Lung (tissue), 12 donors: ENCODE data around the gene ATP8B4. TPM values are rescaled to one million over a fixed set of nuclear protein-coding genes. Genes with fewer than 3 reads are reported as not detected.

ENCODE experiments used
- ATAC-seq: fragments of 200-7000 bp; cut with Tn5 transposase; one replicate; pipeline ENCODE4 v1.9.1; 2020; ENCODE audit warnings: moderate number of reproducible peaks; ENCODE audit not compliant: insufficient read depth, low FRiP score
- DNase-seq, 3 donors: peaks; one replicate each; pipeline ENCODE4 v3.0.0-alpha.2; 2013 to 2017
- H3K27ac ChIP-seq, 2 donors: one replicate each; pipeline ENCODE4 v1.5.1; 2013; ENCODE audit warnings: mild to moderate bottlenecking in 2 of 2, moderate library complexity in 2 of 2, control low read depth in 1 of 2, inconsistent platforms in 1 of 2, low read depth in 1 of 2, low read length in 1 of 2
- H3K27me3 ChIP-seq, 3 donors: one replicate each; pipeline ENCODE4 v1.5.1; 2013; ENCODE audit warnings: low read length in 2 of 3; ENCODE audit not compliant: control insufficient read depth in 3 of 3, insufficient read depth in 3 of 3
- H3K36me3 ChIP-seq, 4 donors: one replicate each; pipeline ENCODE4 v1.5.1; 2013; ENCODE audit warnings: low read length in 4 of 4, mild to moderate bottlenecking in 1 of 4, moderate library complexity in 1 of 4; ENCODE audit not compliant: control insufficient read depth in 4 of 4, insufficient read depth in 4 of 4
- H3K4me1 ChIP-seq, 5 donors: one replicate each; pipeline ENCODE4 v1.5.1; 2013; ENCODE audit warnings: low read length in 5 of 5, mild to moderate bottlenecking in 2 of 5, moderate library complexity in 1 of 5; ENCODE audit not compliant: control insufficient read depth in 5 of 5, insufficient read depth in 5 of 5
- H3K4me3 ChIP-seq: one replicate; pipeline ENCODE4 v1.5.1; 2013; ENCODE audit warnings: mild to moderate bottlenecking, control low read depth, moderate library complexity
- H3K9ac ChIP-seq, 2 donors: one replicate each; pipeline ENCODE4 v1.5.1; 2013; ENCODE audit warnings: low read length in 2 of 2, control low read depth in 1 of 2; ENCODE audit not compliant: insufficient read depth in 1 of 2
- H3K9me3 ChIP-seq, 4 donors: one replicate each; pipeline ENCODE4 v1.5.1; 2013; ENCODE audit warnings: low read length in 3 of 4, mild to moderate bottlenecking in 1 of 4, moderate library complexity in 1 of 4; ENCODE audit not compliant: control insufficient read depth in 4 of 4, insufficient read depth in 3 of 4
- WGBS, 2 donors: extraction: QIAGEN DNeasy Blood & Tissue Kit; methylation state at CpG; one replicate each; pipeline ENCODE4 v1.1.7; 2013; 5-methylcytosine and 5-hydroxymethylcytosine counted together
- polyA plus RNA-seq, 2 donors: library from polyadenylated mRNA; stranded (reverse); fragments of 200-250 nt; gene quantifications; one replicate each; pipeline ENCODE4 v1.2.1, GENCODE V29; 2013
- total RNA-seq, 2 donors: library from RNA; depleted of rRNA in 1 of 2; stranded (reverse); fragments of >200 nt in 1 of 2; gene quantifications; one replicate each; pipeline ENCODE4 v1.2.1, GENCODE V29; 2014 to 2021
- TF ChIP-seq, protein P1 (sequence below): IDR thresholded peaks from 2 replicates; pipeline ENCODE4 v1.5.1; 2012; ENCODE audit warnings: mild to moderate bottlenecking; ENCODE audit errors: control extremely low read depth, extremely low read depth
- donor health status: control.
- donor health status: control.
- donor health status: Bipolar disorder and iron deficiency.
- donor health status: healthy.
- donor health status: DM: yes; HTN: yes; CAD: no.

The ATP8B4 gene
- total and polyA plus RNA-seq, 4 donors = 1.6 to 23.1 (median 3.3) TPM

DNA sequence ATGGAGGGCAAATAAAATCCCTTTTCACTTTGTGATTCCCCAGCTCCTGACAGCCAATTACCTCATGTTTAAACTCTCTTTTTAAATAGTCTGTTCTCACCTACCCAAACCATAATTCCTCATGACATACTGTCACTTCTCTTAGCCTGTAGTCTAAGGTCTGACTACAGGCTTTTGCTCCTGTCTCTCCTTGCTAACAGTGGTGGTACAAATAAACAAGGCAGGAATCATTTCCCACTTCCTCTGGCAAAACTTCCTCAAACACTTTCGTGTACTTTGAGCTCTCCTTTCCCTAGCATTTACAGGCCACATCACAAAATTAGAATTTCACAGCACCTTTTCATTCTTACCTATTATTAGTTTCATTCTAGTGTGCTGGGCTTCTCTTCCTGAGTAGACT is 51.8 kb downstream of the ATP8B4 start:
- Histone ChIP-seq H3K9me3 (no peaks in the 10 kb centered on the region), H3K4me3 (no peak overlapping the region), H3K4me1 (no peaks in the 10 kb centered on the region), H3K36me3 (no peaks in the 10 kb centered on the region), H3K27me3 (no peaks in the 10 kb centered on the region), H3K27ac (no peak overlapping the region), H3K9ac (no peak overlapping the region)
- TF ChIP-seq, protein P1, sequence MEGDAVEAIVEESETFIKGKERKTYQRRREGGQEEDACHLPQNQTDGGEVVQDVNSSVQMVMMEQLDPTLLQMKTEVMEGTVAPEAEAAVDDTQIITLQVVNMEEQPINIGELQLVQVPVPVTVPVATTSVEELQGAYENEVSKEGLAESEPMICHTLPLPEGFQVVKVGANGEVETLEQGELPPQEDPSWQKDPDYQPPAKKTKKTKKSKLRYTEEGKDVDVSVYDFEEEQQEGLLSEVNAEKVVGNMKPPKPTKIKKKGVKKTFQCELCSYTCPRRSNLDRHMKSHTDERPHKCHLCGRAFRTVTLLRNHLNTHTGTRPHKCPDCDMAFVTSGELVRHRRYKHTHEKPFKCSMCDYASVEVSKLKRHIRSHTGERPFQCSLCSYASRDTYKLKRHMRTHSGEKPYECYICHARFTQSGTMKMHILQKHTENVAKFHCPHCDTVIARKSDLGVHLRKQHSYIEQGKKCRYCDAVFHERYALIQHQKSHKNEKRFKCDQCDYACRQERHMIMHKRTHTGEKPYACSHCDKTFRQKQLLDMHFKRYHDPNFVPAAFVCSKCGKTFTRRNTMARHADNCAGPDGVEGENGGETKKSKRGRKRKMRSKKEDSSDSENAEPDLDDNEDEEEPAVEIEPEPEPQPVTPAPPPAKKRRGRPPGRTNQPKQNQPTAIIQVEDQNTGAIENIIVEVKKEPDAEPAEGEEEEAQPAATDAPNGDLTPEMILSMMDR = no peak
- 10 to 29% methylated on average over 1 of the region's 1 CpG for WGBS, 2 donors
- DNase-seq (no peak), ATAC-seq (no peak)

- Histone ChIP-seq H3K36me3 (no peaks in the 10 kb centered on the region), H3K4me1 (no peaks in the 10 kb centered on the region), H3K4me3 (no peak overlapping the region), H3K9me3 (no peaks in the 10 kb centered on the region), H3K9ac (no peak overlapping the region), H3K27me3 (no peaks in the 10 kb centered on the region), H3K27ac (no peak overlapping the region)
- no peak for ATAC-seq
- DNase-seq = no peak
- 34 to 54% methylated on average over 4 of the region's 4 CpGs for WGBS, 2 donors
- TF ChIP-seq, protein P1 = no peak
These were observed 52.4 kb downstream of the ATP8B4 start for GRCh38 chr15:50066666-50067065.

GRCh38 chr15:50066202-50066601 is 52.8 kb downstream of the ATP8B4 start:
- TF ChIP-seq, protein P1 = no peak
- no peaks in the 10 kb centered on the region for H3K4me1 ChIP-seq
- no peaks in the 10 kb centered on the region for H3K9me3 ChIP-seq
- no peak overlapping the region for H3K27ac ChIP-seq
- no peak overlapping the region for H3K4me3 ChIP-seq
- H3K27me3 ChIP-seq = no peaks in the 10 kb centered on the region
- DNase-seq (peak in 2 of 3 donors; percentile 42 to 48), ATAC-seq (no peak)
- WGBS, 2 donors = 56 to 59% methylated on average over 2 of the region's 2 CpGs
- H3K9ac ChIP-seq = no peak overlapping the region
- H3K36me3 ChIP-seq = no peaks in the 10 kb centered on the region

DNA sequence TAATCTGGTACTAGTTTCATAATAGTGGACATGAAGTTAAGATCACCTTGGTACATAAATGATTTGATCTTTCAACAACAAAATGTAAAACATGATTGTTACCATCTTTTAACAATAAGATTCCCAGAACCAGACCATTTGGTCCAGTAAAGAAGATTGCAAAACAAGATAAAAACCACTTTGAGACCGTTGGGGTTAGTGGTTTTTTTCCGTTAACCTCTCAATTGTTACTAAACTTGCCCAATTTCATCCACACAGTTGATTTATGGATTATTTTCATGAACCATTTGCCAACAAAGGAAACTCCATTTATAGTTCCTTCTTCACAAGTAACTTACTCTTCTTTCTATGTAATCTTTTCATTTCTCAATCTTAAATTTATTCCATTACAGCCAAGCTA is 53.8 kb downstream of the ATP8B4 start:
- Histone ChIP-seq H3K4me3 (no peak overlapping the region), H3K27ac (no peak overlapping the region), H3K9me3 (no peaks in the 10 kb centered on the region), H3K9ac (no peak overlapping the region), H3K36me3 (no peaks in the 10 kb centered on the region), H3K4me1 (no peaks in the 10 kb centered on the region), H3K27me3 (no peaks in the 10 kb centered on the region)
- TF ChIP-seq, protein P1 = no peak
- 31 to 53% methylated on average over 2 of the region's 2 CpGs for WGBS, 2 donors
- DNase-seq (no peak), ATAC-seq (no peak)
